Panc1 (cell line): Measurements from ENCODE around the gene AMTN. TPM values are rescaled to one million over a fixed set of nuclear protein-coding genes. Genes with fewer than 3 reads are reported as not detected.
"Not testable (repeated sequence)": the region's sequence is repeated elsewhere in the genome, so short reads cannot be mapped to it uniquely, and the experiment has no call there.

Source experiments
- ATAC-seq: fragments of 200-7000 bp; cut with Tn5 transposase; 2 replicates; pipeline ENCODE4 v1.9.1; 2020; ENCODE audit warnings: mild to moderate bottlenecking, moderate library complexity
- BruUV-seq: library from RNA; stranded (reverse); fragments of 400-500 nt; replicated peaks from 2 replicates; lab custom pipeline; 2021; lab: Mats Ljungman, UMichigan
- CTCF ChIA-PET: fragments of 300-600 bp; sonication (Branson Sonifier 250); formaldehyde crosslinking; loops from one replicate; lab custom pipeline; 2022; ENCODE audit warnings: antibody characterized with exemption; lab: Charles Lee
- POLR2A ChIA-PET: fragments of 300-600 bp; sonication (Branson Sonifier 250); formaldehyde crosslinking; loops from one replicate; lab custom pipeline; 2022; ENCODE audit warnings: antibody characterized with exemption; lab: Charles Lee
- DNase-seq: peaks from one replicate; pipeline ENCODE4 v3.0.0-alpha.2; 2010; ENCODE audit warnings: low read depth, low spot score
- H3K27ac ChIP-seq: 2 replicates; pipeline ENCODE4 v1.5.1; 2011; ENCODE audit warnings: mild to moderate bottlenecking, low read length, inconsistent platforms
- H3K27me3 ChIP-seq: fragments of 200-500 bp; sonication (Bioruptor generic); 2 replicates; pipeline ENCODE4 v1.6.0; 2014; ENCODE audit warnings: low read length, inconsistent platforms; ENCODE audit not compliant: control insufficient read depth, insufficient read depth
- H3K36me3 ChIP-seq: fragments of 200-500 bp; sonication (Bioruptor generic); 2 replicates; pipeline ENCODE4 v1.5.1; 2014; ENCODE audit warnings: inconsistent platforms, mild to moderate bottlenecking, low read length, moderate library complexity; ENCODE audit not compliant: control insufficient read depth, insufficient read depth
- H3K4me1 ChIP-seq: 2 replicates; pipeline ENCODE4 v1.5.1; 2011; ENCODE audit warnings: inconsistent platforms, mild to moderate bottlenecking, low read length, moderate library complexity; ENCODE audit not compliant: control insufficient read depth, insufficient read depth
- H3K4me3 ChIP-seq, 2 experiments: 2 replicates each; pipeline ENCODE4 v1.5.1; 2011 to 2012; ENCODE audit warnings: low read depth in 2 of 2, low read length in 2 of 2, mild to moderate bottlenecking in 2 of 2, inconsistent platforms in 1 of 2, moderate library complexity in 1 of 2
- H3K9me3 ChIP-seq: fragments of 200-500 bp; sonication (Bioruptor generic); 2 replicates; pipeline ENCODE4 v1.5.1; 2014; ENCODE audit warnings: low read depth, mild to moderate bottlenecking, inconsistent platforms, low read length, moderate library complexity; ENCODE audit not compliant: control insufficient read depth, insufficient read depth
- POLR2AphosphoS5 ChIP-seq: IDR thresholded peaks from 2 replicates; pipeline ENCODE4 v1.6.1; 2012; ENCODE audit warnings: mild to moderate bottlenecking, low read depth, low read length, moderate library complexity
- SIN3A ChIP-seq: IDR thresholded peaks from 2 replicates; pipeline ENCODE4 v1.6.1; 2012; ENCODE audit warnings: low read depth, mild to moderate bottlenecking, low read length, moderate library complexity, borderline replicate concordance; ENCODE audit not compliant: insufficient read depth
- TCF7L2 ChIP-seq: IDR thresholded peaks from 2 replicates; pipeline ENCODE4 v1.6.1; 2011; ENCODE audit warnings: mild to moderate bottlenecking, low read depth, low read length, inconsistent platforms
- in situ Hi-C: cut with HindIII; loops from 2 replicates; pipeline ENCODE4 v1.10.0; 2016; ENCODE audit warnings: low sequenced_read_pairs, low pct_unique_long_range_greater_than_20kb
- intact Hi-C: fragments of 100-400 bp; cut with micrococcal nuclease; formaldehyde crosslinking; loops from one replicate; pipeline ENCODE4 v1.10.0; 2022; ENCODE audit not compliant: unreplicated experiment
- total RNA-seq: library from RNA; stranded (reverse); gene quantifications from one replicate; pipeline ENCODE4 v1.2.1, GENCODE V29; 2021; ENCODE audit not compliant: unreplicated experiment
- TF ChIP-seq, protein P1 (sequence below): fragments of 450-650 bp; IDR thresholded peaks from 2 replicates; pipeline ENCODE4 v1.5.1; 2017; ENCODE audit warnings: mild to moderate bottlenecking
- TF ChIP-seq, protein P2 (sequence below), 2 experiments: IDR thresholded peaks; 2 replicates each; pipeline ENCODE4 v1.6.1; 2011 to 2012; ENCODE audit warnings: low read depth in 2 of 2, control low read depth in 1 of 2, low read length in 1 of 2, mild to moderate bottlenecking in 1 of 2, moderate library complexity in 1 of 2; ENCODE audit not compliant: insufficient read depth in 1 of 2

The AMTN gene
- total RNA-seq, 1 experiment from 2014 or later, result not detected

DNA sequence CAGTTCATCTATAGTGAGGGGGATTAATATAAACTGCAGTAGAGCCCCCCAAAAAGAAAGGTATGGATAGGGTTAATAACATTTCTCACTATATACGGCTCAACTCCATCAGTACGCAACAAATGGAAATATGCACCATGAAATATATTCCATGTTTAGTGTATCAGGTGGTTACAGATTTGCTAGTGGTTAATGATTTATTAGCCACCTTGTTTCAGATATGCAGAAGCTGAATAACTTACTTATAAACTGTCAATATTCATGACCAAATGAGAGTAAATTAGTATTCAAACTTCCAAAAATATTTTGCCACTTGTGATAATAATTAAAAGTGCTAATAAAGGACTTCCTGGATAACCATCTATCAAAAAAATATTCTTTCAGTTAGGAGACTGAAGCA is 14.8 kb downstream of the AMTN start:
- H3K4me3 ChIP-seq, result no peak overlapping the region
- intact Hi-C loops (no loop called here), in situ Hi-C loops (no loop called here)
- no peaks in the 10 kb centered on the region for H3K4me1 ChIP-seq
- TF ChIP-seq POLR2AphosphoS5, result no peak
- no peak for TF ChIP-seq SIN3A
- TF ChIP-seq, protein P1, sequence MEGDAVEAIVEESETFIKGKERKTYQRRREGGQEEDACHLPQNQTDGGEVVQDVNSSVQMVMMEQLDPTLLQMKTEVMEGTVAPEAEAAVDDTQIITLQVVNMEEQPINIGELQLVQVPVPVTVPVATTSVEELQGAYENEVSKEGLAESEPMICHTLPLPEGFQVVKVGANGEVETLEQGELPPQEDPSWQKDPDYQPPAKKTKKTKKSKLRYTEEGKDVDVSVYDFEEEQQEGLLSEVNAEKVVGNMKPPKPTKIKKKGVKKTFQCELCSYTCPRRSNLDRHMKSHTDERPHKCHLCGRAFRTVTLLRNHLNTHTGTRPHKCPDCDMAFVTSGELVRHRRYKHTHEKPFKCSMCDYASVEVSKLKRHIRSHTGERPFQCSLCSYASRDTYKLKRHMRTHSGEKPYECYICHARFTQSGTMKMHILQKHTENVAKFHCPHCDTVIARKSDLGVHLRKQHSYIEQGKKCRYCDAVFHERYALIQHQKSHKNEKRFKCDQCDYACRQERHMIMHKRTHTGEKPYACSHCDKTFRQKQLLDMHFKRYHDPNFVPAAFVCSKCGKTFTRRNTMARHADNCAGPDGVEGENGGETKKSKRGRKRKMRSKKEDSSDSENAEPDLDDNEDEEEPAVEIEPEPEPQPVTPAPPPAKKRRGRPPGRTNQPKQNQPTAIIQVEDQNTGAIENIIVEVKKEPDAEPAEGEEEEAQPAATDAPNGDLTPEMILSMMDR, result no peak
- TF ChIP-seq TCF7L2, result no peak
- TF ChIP-seq, protein P2, sequence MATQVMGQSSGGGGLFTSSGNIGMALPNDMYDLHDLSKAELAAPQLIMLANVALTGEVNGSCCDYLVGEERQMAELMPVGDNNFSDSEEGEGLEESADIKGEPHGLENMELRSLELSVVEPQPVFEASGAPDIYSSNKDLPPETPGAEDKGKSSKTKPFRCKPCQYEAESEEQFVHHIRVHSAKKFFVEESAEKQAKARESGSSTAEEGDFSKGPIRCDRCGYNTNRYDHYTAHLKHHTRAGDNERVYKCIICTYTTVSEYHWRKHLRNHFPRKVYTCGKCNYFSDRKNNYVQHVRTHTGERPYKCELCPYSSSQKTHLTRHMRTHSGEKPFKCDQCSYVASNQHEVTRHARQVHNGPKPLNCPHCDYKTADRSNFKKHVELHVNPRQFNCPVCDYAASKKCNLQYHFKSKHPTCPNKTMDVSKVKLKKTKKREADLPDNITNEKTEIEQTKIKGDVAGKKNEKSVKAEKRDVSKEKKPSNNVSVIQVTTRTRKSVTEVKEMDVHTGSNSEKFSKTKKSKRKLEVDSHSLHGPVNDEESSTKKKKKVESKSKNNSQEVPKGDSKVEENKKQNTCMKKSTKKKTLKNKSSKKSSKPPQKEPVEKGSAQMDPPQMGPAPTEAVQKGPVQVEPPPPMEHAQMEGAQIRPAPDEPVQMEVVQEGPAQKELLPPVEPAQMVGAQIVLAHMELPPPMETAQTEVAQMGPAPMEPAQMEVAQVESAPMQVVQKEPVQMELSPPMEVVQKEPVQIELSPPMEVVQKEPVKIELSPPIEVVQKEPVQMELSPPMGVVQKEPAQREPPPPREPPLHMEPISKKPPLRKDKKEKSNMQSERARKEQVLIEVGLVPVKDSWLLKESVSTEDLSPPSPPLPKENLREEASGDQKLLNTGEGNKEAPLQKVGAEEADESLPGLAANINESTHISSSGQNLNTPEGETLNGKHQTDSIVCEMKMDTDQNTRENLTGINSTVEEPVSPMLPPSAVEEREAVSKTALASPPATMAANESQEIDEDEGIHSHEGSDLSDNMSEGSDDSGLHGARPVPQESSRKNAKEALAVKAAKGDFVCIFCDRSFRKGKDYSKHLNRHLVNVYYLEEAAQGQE (IDR thresholded peaks at IDR 0.05; ENCODE audit: insufficient read depth in 1 of 2, low read depth in 2 of 2, low read length in 1 of 2), result no peak
- no peak overlapping the region for H3K27ac ChIP-seq
- no peak for DNase-seq
- no peaks in the 10 kb centered on the region for H3K27me3 ChIP-seq
- no TSS peak for BruUV-seq
- CTCF ChIA-PET, result no interaction called here
- POLR2A ChIA-PET, result no interaction called here
- H3K9me3 ChIP-seq, result no peaks in the 10 kb centered on the region
- H3K36me3 ChIP-seq, result no peaks in the 10 kb centered on the region
- no peak for ATAC-seq

DNA sequence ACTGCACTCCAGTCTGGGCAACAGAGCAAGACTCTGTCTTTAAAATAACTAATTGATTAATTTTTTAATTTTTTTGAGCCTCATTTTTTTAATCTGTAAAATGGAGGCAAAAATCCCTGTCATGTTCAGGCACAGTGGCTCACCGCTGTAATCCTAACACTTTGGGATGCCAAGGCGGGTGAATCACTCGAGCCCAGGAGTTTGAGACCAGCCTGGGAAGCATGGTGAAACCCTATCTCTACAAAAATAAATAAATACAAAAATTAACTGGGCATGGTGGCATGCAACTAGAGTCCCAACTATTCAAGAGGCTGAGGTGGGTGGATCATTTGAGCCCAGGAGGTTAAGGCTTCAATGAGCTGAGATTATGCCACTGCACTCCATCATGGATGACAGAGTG is 15.4 kb downstream of the AMTN start:
- DNase-seq (no peak), ATAC-seq (no peak)
- H3K36me3 ChIP-seq, result no peaks in the 10 kb centered on the region
- in situ Hi-C loops, result no loop called here
- BruUV-seq, result no TSS peak
- no peak overlapping the region for H3K27ac ChIP-seq
- no peaks in the 10 kb centered on the region for H3K9me3 ChIP-seq
- intact Hi-C loops, result no loop called here
- H3K27me3 ChIP-seq, result no peaks in the 10 kb centered on the region
- ChIA-PET POLR2A (interaction anchor here (0.7 kb wide), 1 partner anchor 11 kb away, joined by 7 read pairs; no protein-coding TSS in a partner anchor), CTCF (no interaction called here)
- TF ChIP-seq, protein P2 (IDR thresholded peaks at IDR 0.05; ENCODE audit: insufficient read depth in 1 of 2, low read depth in 2 of 2, low read length in 1 of 2), result no peak
- TF ChIP-seq TCF7L2 (no peak), SIN3A (no peak), POLR2AphosphoS5 (no peak)
- TF ChIP-seq, protein P1, result no peak
- no peak overlapping the region for H3K4me3 ChIP-seq
- H3K4me1 ChIP-seq, result no peaks in the 10 kb centered on the region

DNA sequence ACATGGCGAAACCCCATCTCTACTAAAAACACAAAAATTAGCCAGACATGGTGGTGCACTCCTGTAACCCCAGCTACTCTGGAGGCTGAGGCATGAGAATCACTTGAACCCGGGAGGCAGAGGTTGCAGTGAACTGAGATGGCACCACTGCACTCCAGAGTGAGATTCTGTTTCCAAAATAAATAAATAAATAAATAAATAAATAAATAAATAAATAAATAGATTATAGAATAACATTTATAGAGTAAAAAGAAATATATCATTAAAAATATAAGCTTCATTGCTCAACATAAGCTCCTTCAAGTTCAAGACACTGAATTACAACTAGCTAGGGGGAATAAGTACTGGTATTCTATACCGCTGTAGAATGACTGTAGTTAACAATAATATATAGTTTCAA is 16.5 kb downstream of the AMTN start:
- BruUV-seq, H3K4me1 ChIP-seq, H3K4me3 ChIP-seq, H3K27me3 ChIP-seq, ATAC-seq, intact Hi-C loops, H3K36me3 ChIP-seq, in situ Hi-C loops, POLR2A ChIA-PET, H3K9me3 ChIP-seq, DNase-seq, CTCF ChIA-PET, H3K27ac ChIP-seq: not testable (repeated sequence)
